HCT116 (cell line): ENCODE results near the gene RARB.

Source experiments
- CTCF ChIP-seq, 3 experiments: fragments of 200-600 bp in 1 of 3; sonication (generic) in 1 of 3; IDR thresholded peaks in 2 of 3; conservative IDR thresholded peaks in 1 of 3; 2 replicates each; pipeline ENCODE4 v1.5.1; 2012 to 2017; ENCODE audit warnings: low read depth in 2 of 3, low read length in 2 of 3, antibody characterized with exemption in 1 of 3, borderline replicate concordance in 1 of 3, control low read depth in 1 of 3, mild to moderate bottlenecking in 1 of 3, mixed read lengths in 1 of 3, mixed run types in 1 of 3, moderate library complexity in 1 of 3; ENCODE audit not compliant: insufficient read depth in 1 of 3
- EGR1 ChIP-seq: IDR thresholded peaks from 2 replicates; pipeline ENCODE4 v1.6.1; 2012; ENCODE audit warnings: low read depth
- EZH2 ChIP-seq: fragments of 200-600 bp; sonication (generic); IDR thresholded peaks from 2 replicates; pipeline ENCODE4 v1.6.1; 2017; ENCODE audit warnings: antibody characterized with exemption, mixed run types
- POLR2A ChIP-seq: IDR thresholded peaks from 2 replicates; pipeline ENCODE4 v1.7.0; 2011; ENCODE audit warnings: borderline replicate concordance; ENCODE audit not compliant: insufficient read depth, insufficient read length; ENCODE audit errors: extremely low read depth
- POLR2AphosphoS5 ChIP-seq: IDR thresholded peaks from 2 replicates; pipeline ENCODE4 v1.6.1; 2011; ENCODE audit warnings: mild to moderate bottlenecking, low read depth, low read length, moderate library complexity
- RAD21 ChIP-seq: IDR thresholded peaks from 2 replicates; pipeline ENCODE4 v1.6.1; 2012; ENCODE audit warnings: low read depth, mild to moderate bottlenecking
- SIN3A ChIP-seq: IDR thresholded peaks from 2 replicates; pipeline ENCODE4 v1.6.1; 2012; ENCODE audit warnings: low read depth
- SRF ChIP-seq: IDR thresholded peaks from 2 replicates; pipeline ENCODE4 v1.6.1; 2012; ENCODE audit warnings: low read depth
- YY1 ChIP-seq: IDR thresholded peaks from 2 replicates; pipeline ENCODE4 v1.6.1; 2011; ENCODE audit warnings: low read length, low read depth, moderate library complexity, mild to moderate bottlenecking; ENCODE audit not compliant: insufficient replicate concordance; ENCODE audit errors: extremely low read depth
- ZFX ChIP-seq: fragments of 450-650 bp; IDR thresholded peaks from 2 replicates; pipeline ENCODE4 v1.6.1; 2017
- ZNF274 ChIP-seq: fragments of 200-500 bp; sonication (Bioruptor generic); IDR thresholded peaks from 2 replicates; pipeline ENCODE4 v1.6.1; 2014; ENCODE audit warnings: mild to moderate bottlenecking, low read depth, low read length, inconsistent platforms
- TF ChIP-seq, protein P1 (sequence below): IDR thresholded peaks from 2 replicates; pipeline ENCODE4 v1.6.1; 2011; ENCODE audit warnings: mild to moderate bottlenecking, low read length, moderate library complexity; ENCODE audit not compliant: insufficient replicate concordance; ENCODE audit errors: extremely low read depth

DNA sequence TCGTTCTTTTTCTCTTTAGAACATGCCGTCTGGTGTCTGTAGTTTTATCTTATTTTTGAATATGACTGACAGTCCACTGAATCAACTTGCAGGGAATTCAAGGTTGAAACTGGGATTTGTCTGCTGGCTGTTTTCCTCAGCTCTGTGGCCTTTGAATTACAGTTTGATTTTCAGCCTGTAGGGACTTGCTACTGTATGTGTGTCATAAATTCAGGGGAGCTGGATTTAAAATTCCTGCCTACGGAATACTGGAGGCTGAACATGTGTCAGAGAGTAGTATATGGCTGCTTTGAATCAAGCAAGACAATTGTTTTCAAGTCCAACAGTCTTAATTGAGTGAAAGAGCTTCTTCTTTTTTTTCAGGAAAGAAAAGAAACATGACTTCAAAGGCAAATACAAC is 33.9 kb downstream of the RARB start:
- no peak for TF ChIP-seq EGR1
- TF ChIP-seq SIN3A, result no peak
- TF ChIP-seq SRF, result no peak
- TF ChIP-seq EZH2, result no peak
- no peak for TF ChIP-seq YY1
- TF ChIP-seq CTCF (IDR thresholded peaks at IDR 0.05 in 2 of 3, conservative IDR thresholded peaks at IDR 0.05 in 1 of 3; ENCODE audit: borderline replicate concordance in 1 of 3, insufficient read depth in 1 of 3, low read depth in 2 of 3, low read length in 2 of 3), result no peak
- TF ChIP-seq, protein P1, sequence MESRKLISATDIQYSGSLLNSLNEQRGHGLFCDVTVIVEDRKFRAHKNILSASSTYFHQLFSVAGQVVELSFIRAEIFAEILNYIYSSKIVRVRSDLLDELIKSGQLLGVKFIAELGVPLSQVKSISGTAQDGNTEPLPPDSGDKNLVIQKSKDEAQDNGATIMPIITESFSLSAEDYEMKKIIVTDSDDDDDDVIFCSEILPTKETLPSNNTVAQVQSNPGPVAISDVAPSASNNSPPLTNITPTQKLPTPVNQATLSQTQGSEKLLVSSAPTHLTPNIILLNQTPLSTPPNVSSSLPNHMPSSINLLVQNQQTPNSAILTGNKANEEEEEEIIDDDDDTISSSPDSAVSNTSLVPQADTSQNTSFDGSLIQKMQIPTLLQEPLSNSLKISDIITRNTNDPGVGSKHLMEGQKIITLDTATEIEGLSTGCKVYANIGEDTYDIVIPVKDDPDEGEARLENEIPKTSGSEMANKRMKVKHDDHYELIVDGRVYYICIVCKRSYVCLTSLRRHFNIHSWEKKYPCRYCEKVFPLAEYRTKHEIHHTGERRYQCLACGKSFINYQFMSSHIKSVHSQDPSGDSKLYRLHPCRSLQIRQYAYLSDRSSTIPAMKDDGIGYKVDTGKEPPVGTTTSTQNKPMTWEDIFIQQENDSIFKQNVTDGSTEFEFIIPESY, result no peak
- no peak for TF ChIP-seq POLR2A
- no peak for TF ChIP-seq POLR2AphosphoS5
- no peak for TF ChIP-seq RAD21
- TF ChIP-seq ZFX, result no peak
- TF ChIP-seq ZNF274, result no peak
